GM13977 (cell line): ENCODE measurements around the gene HOXA1.

ENCODE experiments used
- DNase-seq: peaks from one replicate; pipeline ENCODE4 v3.0.0; 2012; ENCODE audit warnings: low spot score
- CTCF ChIP-seq: IDR thresholded peaks from 2 replicates; pipeline ENCODE4 v1.5.1; 2012; ENCODE audit warnings: mild to moderate bottlenecking, control low read depth; ENCODE audit not compliant: insufficient read depth; ENCODE audit errors: extremely low read depth, missing control alignments
- in situ Hi-C: fragments of 300-500 bp; cut with MboI; formaldehyde crosslinking; loops from one replicate; pipeline ENCODE4 v1.12.0; 2022; ENCODE audit warnings: low sequenced_read_pairs, low pct_unique_long_range_greater_than_20kb, mixed read lengths, inconsistent platforms; ENCODE audit not compliant: unreplicated experiment

The HOXA1 gene

DNA sequence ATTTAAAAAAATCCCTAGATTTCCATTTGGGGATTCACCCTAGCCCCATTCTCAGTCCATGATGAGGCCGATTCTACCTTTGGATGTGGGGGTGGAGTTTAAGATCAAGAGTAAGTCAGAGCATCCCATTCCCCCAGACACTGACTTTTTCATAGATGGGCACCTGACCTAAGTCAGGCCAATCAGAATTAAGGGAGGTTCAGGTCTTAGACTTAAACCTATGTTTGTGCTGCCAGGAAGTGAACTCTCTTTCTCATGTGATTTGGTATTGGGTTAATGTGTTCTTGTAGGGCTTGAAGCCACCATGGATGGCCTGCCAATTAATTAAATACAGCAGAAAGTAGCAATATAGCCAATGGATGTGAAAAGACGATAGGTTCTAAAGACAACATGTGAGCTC lies 30.1 kb downstream of the HOXA1 start:
- in situ Hi-C loops: no loop called here
- no peak for DNase-seq
- TF ChIP-seq CTCF: no peak

DNA sequence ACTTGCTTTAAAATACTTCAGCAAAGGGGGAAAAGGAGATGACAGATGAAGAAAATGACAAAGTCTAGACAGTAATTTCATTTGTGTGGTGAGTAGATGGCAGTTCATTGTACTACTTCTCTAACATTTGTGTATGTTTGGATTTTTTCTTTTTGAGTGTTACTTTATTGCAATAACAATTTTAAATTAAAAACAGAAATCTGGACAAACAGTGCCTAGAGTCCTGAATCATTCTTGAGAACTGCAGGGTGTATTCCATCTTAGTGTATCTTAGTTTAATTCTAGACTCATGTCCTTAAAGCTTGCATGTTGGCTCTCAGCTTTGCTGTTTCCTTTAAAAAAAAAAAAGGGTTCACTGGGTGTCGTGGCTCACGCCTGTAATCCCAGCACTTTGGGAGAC lies 31.1 kb downstream of the HOXA1 start:
- in situ Hi-C loops: no loop called here
- no peak for TF ChIP-seq CTCF
- no peak for DNase-seq

- in situ Hi-C loops: no loop called here
- DNase-seq: no peak
- TF ChIP-seq CTCF: no peak
Measured at GRCh38 chr7:27064159-27064558, 31.6 kb downstream of the HOXA1 start.

- in situ Hi-C loops: no loop called here
- TF ChIP-seq CTCF: no peak
Measured at GRCh38 chr7:27062946-27063345, 32.9 kb downstream of the HOXA1 start.

DNA sequence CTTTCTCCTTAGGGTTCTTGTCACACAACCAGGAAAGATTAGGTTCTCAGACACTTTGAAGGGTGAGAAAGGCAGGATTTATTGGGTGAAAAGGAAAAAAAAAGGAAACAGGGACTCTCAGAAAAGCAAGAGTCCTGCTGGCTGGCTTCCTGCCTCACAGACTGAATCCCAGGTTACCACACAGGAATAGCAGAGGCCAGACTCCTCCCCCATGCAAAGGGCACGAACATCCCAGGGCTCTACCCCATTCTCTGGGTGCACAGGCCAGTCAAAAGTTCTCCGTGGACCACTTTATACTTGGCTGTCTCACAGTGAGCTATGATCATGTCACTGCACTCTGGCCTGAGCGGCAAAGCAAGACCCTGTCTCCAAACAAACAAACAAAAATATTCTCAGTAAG lies 42.6 kb downstream of the HOXA1 start:
- in situ Hi-C loops: no loop called here
- no peak for DNase-seq
- no peak for TF ChIP-seq CTCF

More at GRCh38 chr7:27062946-27063345, 32.9 kb downstream of the HOXA1 start:
- no peak for DNase-seq

GRCh38 chr7:27051451-27051850 lies 44.3 kb downstream of the HOXA1 start:
- TF ChIP-seq CTCF: no peak
- no peak for DNase-seq
- in situ Hi-C loops: no loop called here

DNA sequence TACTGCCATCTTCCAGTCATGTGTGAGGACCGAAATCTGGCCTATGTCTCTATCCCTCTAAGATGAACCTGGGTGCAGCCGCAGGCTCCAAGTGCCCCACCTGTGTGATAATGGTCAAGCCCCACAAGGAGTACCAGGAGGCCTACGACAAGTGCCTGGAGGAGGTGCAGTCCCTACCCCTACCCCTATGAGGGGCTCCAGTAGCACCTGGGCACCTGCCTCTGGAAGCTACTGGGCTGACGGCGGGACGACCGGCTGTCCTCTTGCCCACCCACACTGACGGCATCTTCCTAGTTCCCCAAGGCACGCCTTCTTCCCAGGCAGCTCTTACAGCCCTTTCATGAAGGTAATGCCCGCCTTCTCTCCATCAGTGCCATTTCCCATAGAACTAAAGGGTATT lies 47.4 kb downstream of the HOXA1 start:
- no peak for TF ChIP-seq CTCF
- no peak for DNase-seq
- in situ Hi-C loops: no loop called here
